Hindlimb muscle (tissue), 1 donor: Measurements from ENCODE around the gene RNF121. TPM values are rescaled to one million over a fixed set of nuclear protein-coding genes. Genes with fewer than 3 reads are reported as not detected.
A peak's percentile ranks its signal among the peaks of the same experiment; 100 is the strongest.
"Not testable (repeated sequence)": the region's sequence is repeated elsewhere in the genome, so short reads cannot be mapped to it uniquely, and the experiment has no call there.

Experiments
- DNase-seq: peaks from one replicate; pipeline ENCODE4 v3.0.0-alpha.2; 2013
- polyA plus RNA-seq: library from polyadenylated mRNA; unstranded; fragments of 120-200 nt; gene quantifications from one replicate; pipeline ENCODE4 v1.2.1, GENCODE V29; 2013; ENCODE audit not compliant: insufficient read length

RNF121 gene
- 22.8 TPM for polyA plus RNA-seq

GRCh38 chr11:71928737-71929443 lies at the start of gene RNF121:
TSS of gene RNF121 (plus strand) at chr11:71929046. CDS start at chr11:71929062, 16 bp downstream.
- DNase-seq = peak; percentile 96

GRCh38 chr11:71885806-71886205 lies 43.0 kb upstream of the RNF121 start:
- not testable (repeated sequence) for DNase-seq

- DNase-seq = not testable (repeated sequence)
These were observed 40.4 kb upstream of the RNF121 start for GRCh38 chr11:71888335-71889010.

GRCh38 chr11:71889181-71889872 lies 39.5 kb upstream of the RNF121 start:
- not testable (repeated sequence) for DNase-seq

DNA sequence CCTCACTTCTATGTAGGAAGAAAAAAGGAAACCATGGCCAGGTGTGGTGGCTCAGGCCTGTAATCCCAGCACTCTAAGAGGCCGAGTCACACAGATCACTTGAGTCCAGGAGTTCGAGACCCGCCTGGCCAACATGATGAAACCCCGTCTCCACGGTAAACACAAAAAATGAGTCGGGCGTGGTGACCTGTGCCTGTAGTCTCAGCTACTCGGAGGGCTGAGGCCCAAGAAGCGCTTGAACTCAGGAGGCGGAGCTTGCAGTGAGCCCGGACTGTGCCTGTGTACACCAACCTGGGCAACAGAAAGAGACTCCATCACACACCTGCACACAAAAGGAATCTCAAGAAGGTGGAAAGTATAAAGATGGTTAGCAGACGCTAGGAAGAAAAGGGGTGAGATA lies 32.9 kb upstream of the RNF121 start:
- no peak for DNase-seq

DNA sequence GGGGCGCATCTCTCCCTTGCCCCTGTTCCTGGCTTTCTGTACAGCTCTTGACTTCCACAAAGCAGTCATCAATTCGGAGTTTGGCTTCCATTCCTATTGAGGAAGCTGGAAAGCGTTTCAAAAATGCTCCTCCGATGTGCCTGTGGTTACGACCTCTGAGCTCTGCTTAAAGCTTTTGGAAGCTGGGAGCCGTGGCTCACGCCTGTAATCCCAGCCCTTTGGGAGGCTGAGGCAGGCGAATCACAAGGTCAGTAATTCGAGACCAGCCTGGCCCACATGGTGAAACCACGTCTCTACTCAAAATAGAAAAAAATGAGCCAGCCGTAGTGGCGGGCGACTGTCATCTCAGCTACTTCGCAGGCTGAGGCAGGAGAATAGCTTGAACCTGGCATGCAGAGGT lies 27.7 kb upstream of the RNF121 start:
- DNase-seq = not testable (repeated sequence)

GRCh38 chr11:71908218-71908617 lies 20.6 kb upstream of the RNF121 start:
- DNase-seq = no peak

DNA sequence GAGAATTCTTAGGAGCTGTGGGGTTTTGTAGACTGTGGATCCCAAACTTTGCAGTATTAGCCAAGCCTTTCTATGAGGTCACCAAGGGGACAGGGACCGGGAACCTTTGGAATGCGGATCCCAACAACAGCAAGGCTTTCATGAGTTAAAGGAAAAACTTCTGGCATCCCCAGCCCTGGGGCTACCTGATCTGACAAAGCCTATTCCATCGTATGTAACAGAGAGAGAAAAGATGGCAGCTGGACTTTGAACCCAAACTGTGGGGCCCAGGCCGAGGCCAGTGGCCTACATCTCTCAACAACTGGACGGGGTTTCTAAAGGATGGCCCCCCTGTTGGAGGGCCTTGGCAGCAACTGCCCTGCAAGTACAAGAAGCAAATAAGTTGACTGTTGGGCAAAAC lies 18.1 kb upstream of the RNF121 start:
- not testable (repeated sequence) for DNase-seq

- not testable (repeated sequence) for DNase-seq
These were observed 17.4 kb upstream of the RNF121 start for GRCh38 chr11:71911321-71911985.

DNA sequence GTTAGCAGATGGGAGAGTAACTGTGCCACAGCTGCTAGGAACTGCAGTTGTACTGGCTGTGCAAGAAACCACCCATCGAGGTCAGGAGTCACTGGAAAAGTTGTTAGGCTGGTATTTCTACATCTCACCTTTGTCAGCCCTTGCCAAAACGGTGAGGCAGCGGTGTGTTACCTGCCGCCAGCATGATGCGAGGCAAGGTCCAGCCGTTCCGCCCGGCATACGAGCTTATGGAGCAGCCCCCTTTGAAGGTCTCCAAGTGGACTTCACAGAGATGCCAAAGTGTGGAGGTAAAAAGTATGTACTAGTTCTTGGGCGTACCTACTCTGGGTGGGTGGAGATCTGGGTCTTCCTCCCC lies 16.9 kb upstream of the RNF121 start:
- DNase-seq = not testable (repeated sequence)

- DNase-seq = no peak
These were observed 14.9 kb upstream of the RNF121 start for GRCh38 chr11:71913756-71914526.

DNA sequence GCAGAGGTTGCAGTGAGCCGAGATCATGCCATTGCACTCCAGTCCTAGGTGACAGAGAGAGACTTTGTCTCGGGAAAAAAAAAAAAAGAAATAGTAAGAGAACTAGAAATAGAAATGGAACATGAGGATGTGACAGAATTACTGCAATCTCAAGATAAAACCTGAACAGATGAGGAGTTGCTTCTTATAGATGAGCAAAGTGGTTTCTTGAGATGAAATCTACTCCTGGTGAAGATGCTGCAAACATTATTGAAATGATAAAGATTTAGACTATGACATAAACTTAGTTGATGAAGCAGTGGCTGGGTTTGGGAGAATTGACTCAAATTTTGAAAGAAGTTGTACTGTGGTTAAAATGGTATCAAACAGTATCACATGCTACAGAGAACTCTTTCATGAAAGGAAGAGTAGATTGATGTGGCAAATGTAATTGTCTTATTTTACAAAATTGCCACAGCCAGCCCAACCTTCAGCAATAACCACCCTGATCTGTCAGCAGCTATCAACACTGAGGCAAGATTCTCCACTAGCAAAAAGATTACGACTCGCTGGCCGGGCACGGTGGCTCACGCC lies 14.1 kb upstream of the RNF121 start:
- DNase-seq = no peak

DNA sequence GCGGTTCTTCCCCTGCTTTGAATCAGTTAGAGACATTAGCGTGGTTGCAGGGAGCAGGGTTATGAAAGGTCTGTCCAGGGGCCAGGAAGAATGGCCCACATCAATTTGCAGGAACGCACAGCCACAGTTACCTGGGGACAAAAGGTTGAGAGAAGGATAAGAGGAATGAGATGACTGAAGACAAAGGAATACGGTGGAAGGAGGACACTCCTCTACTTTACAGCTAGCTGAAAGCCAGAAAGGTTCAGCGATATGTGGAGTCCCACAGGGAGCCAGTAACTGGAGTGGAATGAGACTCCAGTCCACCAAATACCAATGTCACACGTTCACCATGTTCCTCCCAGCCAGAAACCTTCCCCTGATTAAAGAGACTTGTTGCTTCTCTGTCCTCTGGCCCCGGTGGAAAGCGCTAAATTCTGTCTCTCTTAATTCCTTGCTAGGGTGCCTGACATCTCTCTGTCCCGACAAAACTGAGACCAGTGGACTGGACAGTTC lies 11.2 kb upstream of the RNF121 start:
- DNase-seq = no peak

DNA sequence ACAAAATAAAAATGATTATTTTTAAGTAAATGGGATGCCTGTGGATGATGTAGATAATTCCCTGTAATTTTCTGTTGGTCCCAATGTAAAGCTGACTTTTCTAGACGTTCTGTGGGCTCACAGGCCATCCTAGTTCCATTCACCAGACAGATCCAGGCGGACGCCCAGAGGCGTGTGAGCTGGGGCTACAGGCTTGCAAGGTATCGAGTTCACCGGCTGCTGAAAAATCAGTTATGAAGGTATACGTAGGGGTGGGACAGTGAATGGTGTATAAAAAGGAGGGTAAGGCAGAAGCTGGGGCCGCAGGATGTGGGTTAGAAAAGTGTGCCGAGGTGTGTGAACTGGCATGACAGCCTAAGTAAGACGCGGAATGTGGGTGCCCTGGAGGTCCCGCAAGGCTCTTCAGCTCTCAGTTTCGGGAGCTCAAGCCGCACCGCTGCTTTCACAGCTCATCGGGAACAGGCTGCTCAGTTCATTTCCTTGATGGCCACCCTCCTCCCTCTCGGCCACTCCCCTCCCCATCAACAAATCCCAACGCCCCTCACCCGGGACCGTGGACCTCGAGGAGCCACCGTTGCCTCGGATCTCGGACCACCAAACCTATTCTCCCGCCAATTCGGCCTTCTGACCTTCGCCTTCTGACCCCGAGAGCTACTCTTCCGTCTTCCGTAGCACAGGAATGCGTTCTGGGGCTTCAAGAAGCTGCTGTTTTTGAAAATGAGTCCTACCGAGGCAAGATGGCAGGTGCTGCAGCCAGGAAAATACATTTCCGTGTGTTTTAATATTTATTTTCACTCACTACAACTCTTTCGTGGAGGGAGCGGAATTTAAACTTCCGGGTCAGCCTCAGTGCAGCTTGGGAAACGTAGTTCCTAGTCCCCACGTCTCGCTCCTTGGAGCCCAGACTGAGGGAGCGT lies 768 bp upstream of the RNF121 start, which contains the start of gene XNDC1N:
TSS of gene XNDC1N (minus strand) at position 775 of the 917 bp plus-strand sequence. CDS start 5,241 bp downstream, outside the sequence.
- no peak for DNase-seq

DNA sequence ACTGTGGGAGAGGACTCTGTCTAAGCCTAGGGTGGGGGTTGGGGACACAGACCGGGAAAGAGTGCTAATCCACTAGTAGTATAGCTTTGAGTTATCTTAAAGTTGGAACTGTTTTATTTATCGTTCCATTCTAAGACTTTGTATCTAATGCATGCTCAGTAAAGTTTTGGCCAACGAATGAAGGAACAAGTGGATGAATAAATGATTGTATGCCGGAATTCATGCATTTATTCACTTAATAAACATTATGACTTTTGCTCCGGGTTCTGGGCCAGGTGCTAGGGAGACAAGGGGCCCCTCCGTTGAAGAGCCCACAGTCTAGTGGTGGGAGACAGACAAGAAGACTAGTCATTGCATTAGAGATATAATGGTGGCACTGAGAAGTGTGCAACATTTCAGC lies 645 bp downstream of the RNF121 start:
- DNase-seq = peak; percentile 7

GRCh38 chr11:71930556-71931244 lies 1.9 kb downstream of the RNF121 start:
- DNase-seq = no peak

DNA sequence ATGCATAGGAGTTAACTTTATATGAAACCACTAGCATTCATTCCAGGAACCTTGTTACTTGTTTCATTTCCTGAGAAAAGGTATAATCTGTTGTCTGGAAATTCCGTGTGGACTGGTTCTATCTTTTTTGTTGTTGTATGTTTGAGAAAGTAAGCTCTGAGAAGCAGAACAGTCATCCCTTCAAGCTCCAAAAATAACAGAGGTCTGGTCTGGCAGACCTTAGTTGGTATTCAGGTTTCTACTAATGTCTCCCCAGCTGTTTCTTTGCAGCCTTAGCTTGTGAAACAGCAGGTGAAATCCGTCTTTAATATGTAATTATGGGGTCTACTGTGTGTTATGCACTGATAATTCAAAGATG lies 2.4 kb downstream of the RNF121 start:
- DNase-seq = no peak

- DNase-seq = no peak
These were observed 4.5 kb downstream of the RNF121 start for GRCh38 chr11:71933141-71933933.

DNA sequence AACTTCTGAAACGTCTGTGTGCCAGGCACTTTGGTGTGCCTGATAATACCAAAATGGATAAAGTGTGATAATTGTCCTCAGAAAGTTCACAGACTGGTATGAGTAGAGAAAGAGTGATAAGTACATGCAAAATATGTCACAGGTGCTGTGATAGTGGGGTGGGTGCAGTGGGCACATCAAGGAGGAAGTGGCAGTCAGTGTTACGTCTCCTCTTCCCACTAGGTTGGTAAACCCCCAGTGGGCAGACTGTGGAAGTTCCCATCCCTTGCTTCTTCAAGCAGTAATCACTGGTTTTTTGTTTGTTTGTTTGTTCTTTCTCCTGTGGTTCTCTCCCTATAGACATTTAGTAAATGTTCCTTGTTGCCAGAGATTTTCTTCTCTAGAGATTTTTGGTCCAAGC lies 5.4 kb downstream of the RNF121 start:
- no peak for DNase-seq
